Fibroblast of pulmonary artery (primary cell): ENCODE results near the gene FOXN1.

Source experiments
- DNase-seq: peaks from one replicate; pipeline ENCODE4 v3.0.0-alpha.2; 2010; ENCODE audit warnings: low read depth
- H3K4me3 ChIP-seq: replicated peaks from 2 replicates; pipeline ENCODE4 v1.5.1; 2011; ENCODE audit warnings: low read depth, mild to moderate bottlenecking, control low read depth, low read length, moderate library complexity
- CTCF ChIP-seq: IDR thresholded peaks from 2 replicates; pipeline ENCODE4 v1.5.1; 2011; ENCODE audit warnings: mild to moderate bottlenecking, control low read depth, low read length, inconsistent platforms; ENCODE audit errors: missing control alignments

Gene FOXN1

GRCh38 chr17:28569446-28569845, 63.3 kb downstream of the FOXN1 start:
- no peak overlapping the region for H3K4me3 ChIP-seq
- no peak for TF ChIP-seq CTCF
- DNase-seq = no peak

- no peak for TF ChIP-seq CTCF
- H3K4me3 ChIP-seq = peak overlapping the region; percentile 96
- no peak for DNase-seq
Measured at GRCh38 chr17:28570716-28571360, 64.7 kb downstream of the FOXN1 start.

- peak within 1 kb of the TSS; percentile 96 for H3K4me3 ChIP-seq
- peak; percentile 88 for DNase-seq
- no peak for TF ChIP-seq CTCF
Measured at GRCh38 chr17:28571361-28572122, 65.4 kb downstream of the FOXN1 start, which contains the start of gene PIGS. Gene PIGS (minus strand): TSS chr17:28571524. CDS start chr17:28571496, 28 bp downstream.

- no peak for DNase-seq
- no peak overlapping the region for H3K4me3 ChIP-seq
- no peak for TF ChIP-seq CTCF
Measured at GRCh38 chr17:28572259-28573039, 66.3 kb downstream of the FOXN1 start.

- no peak overlapping the region for H3K4me3 ChIP-seq
- TF ChIP-seq CTCF = no peak
- no peak for DNase-seq
Measured at GRCh38 chr17:28573040-28573380, 66.9 kb downstream of the FOXN1 start.

GRCh38 chr17:28573521-28573920, 67.4 kb downstream of the FOXN1 start:
- no peak for DNase-seq
- TF ChIP-seq CTCF = no peak
- H3K4me3 ChIP-seq = no peak overlapping the region
